SK-N-SH (cell line): ENCODE measurements around the gene ARMH3. TPM values are rescaled to one million over a fixed set of nuclear protein-coding genes. Genes with fewer than 3 reads are reported as not detected.

ENCODE experiments used
- CTCF ChIA-PET: fragments of 300-600, 350-600 bp; formaldehyde crosslinking; extraction: SDS; loops from one replicate; lab custom pipeline; 2021; lab: Yijun Ruan, JAX
- POLR2A ChIA-PET: fragments of 350-600 bp; sonication (Branson Sonifier 250); formaldehyde crosslinking; extraction: SDS; loops from one replicate; lab custom pipeline; 2020; ENCODE audit warnings: antibody characterized with exemption, inconsistent platforms; lab: Yijun Ruan, JAX
- DNase-seq: peaks from one replicate; pipeline ENCODE4 v3.0.0; 2012
- H2AFZ ChIP-seq: fragments of 200-600 bp; sonication (generic); 2 replicates; pipeline ENCODE4 v1.8.1; 2016; ENCODE audit warnings: antibody characterized with exemption, mild to moderate bottlenecking, low read depth
- H3F3A ChIP-seq: fragments of 200-600 bp; sonication (generic); replicated peaks from 2 replicates; pipeline ENCODE3; 2016; ENCODE audit warnings: antibody characterized with exemption, mild to moderate bottlenecking; ENCODE audit not compliant: insufficient read depth
- H3K27ac ChIP-seq, 2 experiments: fragments of 200-500 bp in 1 of 2; fragments of 200-600 bp in 1 of 2; sonication (Bioruptor generic) in 1 of 2; sonication (generic), shearing (Covaris generic) in 1 of 2; 2 replicates each; pipeline versions ENCODE4 v1.5.1 to v1.6.1; 2014 to 2016; ENCODE audit warnings: low read depth in 2 of 2, inconsistent platforms in 1 of 2, low read length in 1 of 2, mild to moderate bottlenecking in 1 of 2, mixed read lengths in 1 of 2
- H3K27me3 ChIP-seq: fragments of 200-600 bp; sonication (generic), shearing (Covaris generic); 2 replicates; pipeline ENCODE4 v1.6.1; 2016; ENCODE audit warnings: mixed run types; ENCODE audit not compliant: insufficient read depth
- H3K36me3 ChIP-seq, 2 experiments: fragments of 200-500 bp in 1 of 2; fragments of 200-600 bp in 1 of 2; sonication (Bioruptor generic) in 1 of 2; sonication (generic) in 1 of 2; replicated peaks in 1 of 2; 2 replicates each; pipeline versions ENCODE3 to v1.5.1; 2014 to 2016; ENCODE audit warnings: low read length in 1 of 2, mild to moderate bottlenecking in 1 of 2; ENCODE audit not compliant: insufficient read depth in 2 of 2, control insufficient read depth in 1 of 2
- H3K4me1 ChIP-seq, 2 experiments: fragments of 200-500 bp in 1 of 2; fragments of 200-600 bp in 1 of 2; sonication (Bioruptor generic) in 1 of 2; sonication (generic), shearing (Covaris generic) in 1 of 2; 2 replicates each; pipeline versions ENCODE4 v1.5.1 to v1.6.1; 2014 to 2016; ENCODE audit warnings: low read depth in 1 of 2, low read length in 1 of 2, mixed run types in 1 of 2; ENCODE audit not compliant: insufficient read depth in 2 of 2, control insufficient read depth in 1 of 2
- H3K4me2 ChIP-seq: fragments of 200-600 bp; sonication (generic), shearing (Covaris generic); 2 replicates; pipeline ENCODE4 v1.6.1; 2017; ENCODE audit warnings: mixed run types
- H3K4me3 ChIP-seq, 2 experiments: fragments of 200-500 bp in 1 of 2; fragments of 200-600 bp in 1 of 2; sonication (Bioruptor generic) in 1 of 2; sonication (generic), shearing (Covaris generic) in 1 of 2; 2 replicates each; pipeline versions ENCODE4 v1.5.1 to v1.8.1; 2014 to 2016; ENCODE audit warnings: low read depth in 2 of 2, inconsistent platforms in 1 of 2, low read length in 1 of 2, mild to moderate bottlenecking in 1 of 2, mixed read lengths in 1 of 2, moderate library complexity in 1 of 2
- H3K79me2 ChIP-seq: fragments of 200-600 bp; sonication (generic); 2 replicates; pipeline ENCODE4 v1.8.1; 2017; ENCODE audit warnings: mild to moderate bottlenecking; ENCODE audit not compliant: insufficient read depth
- H3K9ac ChIP-seq: fragments of 200-600 bp; sonication (generic); 2 replicates; pipeline ENCODE4 v1.6.1; 2017; ENCODE audit warnings: mixed run types
- H3K9me2 ChIP-seq: fragments of 200-600 bp; sonication (generic); 2 replicates; pipeline ENCODE4 v1.6.1; 2017; ENCODE audit warnings: mixed run types
- H3K9me3 ChIP-seq: fragments of 200-600 bp; sonication (generic); 2 replicates; pipeline ENCODE4 v1.6.1; 2017; ENCODE audit warnings: mixed run types, mild to moderate bottlenecking, moderate library complexity
- H4K20me1 ChIP-seq: fragments of 200-600 bp; sonication (generic); 2 replicates; pipeline ENCODE4 v1.6.1; 2017; ENCODE audit warnings: mild to moderate bottlenecking, mixed run types; ENCODE audit not compliant: insufficient read depth
- CHD2 ChIP-seq: fragments of 150-350 bp; IDR thresholded peaks from 2 replicates; pipeline ENCODE4 v1.6.1; 2018; ENCODE audit warnings: low read length; ENCODE audit not compliant: partially characterized antibody
- FOXJ3 ChIP-seq: sonication (generic); formaldehyde crosslinking; IDR thresholded peaks from 2 replicates; pipeline ENCODE4 v1.5.1; 2020; ENCODE audit warnings: mild to moderate bottlenecking, missing genetic modification reagents
- GABPA ChIP-seq: IDR thresholded peaks from 2 replicates; pipeline ENCODE4 v1.4.0; 2012; ENCODE audit warnings: low read depth, mild to moderate bottlenecking
- GATA2 ChIP-seq: sonication (generic); formaldehyde crosslinking; IDR thresholded peaks from 2 replicates; pipeline ENCODE4 v1.5.0; 2020; ENCODE audit warnings: mild to moderate bottlenecking, missing genetic modification reagents
- MAX ChIP-seq: IDR thresholded peaks from 2 replicates; pipeline ENCODE4 v1.4.0; 2012; ENCODE audit warnings: low read depth
- POLR2AphosphoS5 ChIP-seq: IDR thresholded peaks from 2 replicates; pipeline ENCODE4 v1.6.1; 2012; ENCODE audit warnings: low read depth, low read length
- RCOR1 ChIP-seq: fragments of 150-350 bp; IDR thresholded peaks from 2 replicates; pipeline ENCODE4 v1.6.1; 2017; ENCODE audit warnings: antibody characterized with exemption, low read length
- RXRA ChIP-seq: IDR thresholded peaks from 2 replicates; pipeline ENCODE4 v1.4.0; 2012; ENCODE audit warnings: low read depth, mild to moderate bottlenecking, borderline replicate concordance
- SMC3 ChIP-seq: IDR thresholded peaks from 2 replicates; pipeline ENCODE4 v1.6.1; 2012; ENCODE audit warnings: low read depth, low read length, improper control_type of control experiment
- TAF1 ChIP-seq: IDR thresholded peaks from 2 replicates; pipeline ENCODE4 v1.6.1; 2012; ENCODE audit warnings: low read depth, mild to moderate bottlenecking, low read length, moderate library complexity, borderline replicate concordance
- WGBS: methylation state at CpG from one replicate; pipeline ENCODE4 v1.1.6; 2017; ENCODE audit warnings: low lambda C conversion rate; 5-methylcytosine and 5-hydroxymethylcytosine counted together
- polyA plus RNA-seq, 3 experiments: library from polyadenylated mRNA; depleted of rRNA; stranded (reverse); fragments of >200 nt; gene quantifications; 2 replicates each; pipeline ENCODE4 v1.2.3, GENCODE V29; 2012
- TF ChIP-seq, protein P1 (sequence below): IDR thresholded peaks from 2 replicates; pipeline ENCODE4 v1.4.0; 2012; ENCODE audit warnings: low read depth, borderline replicate concordance

Gene ARMH3
- polyA plus RNA-seq, 1 of the 3 experiments (the other 2 are of a cell fraction), result 12.1 TPM

- Histone ChIP-seq H3K36me3 (peaks cover 37 to 49% of the 10 kb centered on the region in 2 experiments), H3K4me3 (no peak overlapping the region), H3F3A (no peaks in the 10 kb centered on the region), H3K27me3 (no peaks in the 10 kb centered on the region), H3K27ac (no peak overlapping the region), H3K9me2 (no peaks in the 10 kb centered on the region), H3K4me2 (no peak overlapping the region), H4K20me1 (no peaks in the 10 kb centered on the region), H3K9ac (no peak overlapping the region), H2AFZ (no peak overlapping the region), H3K9me3 (no peaks in the 10 kb centered on the region), H3K79me2 (no peaks in the 10 kb centered on the region), H3K4me1 (no peaks in the 10 kb centered on the region)
- WGBS, result 93% methylated on average over 3 of the region's 3 CpGs
- TF ChIP-seq SMC3, result no peak
- CTCF ChIA-PET, result interaction anchor here (0.9 to 3.8 kb wide), 5 partner anchors 8 to 159 kb away, joined by 3 to 32 read pairs (median 5); partner anchors contain the start of gene KCNIP2
- DNase-seq, result no peak
- POLR2A ChIA-PET, result no interaction called here
Observed at GRCh38 chr10:102001435-102002068, 54.4 kb downstream of the ARMH3 start.

DNA sequence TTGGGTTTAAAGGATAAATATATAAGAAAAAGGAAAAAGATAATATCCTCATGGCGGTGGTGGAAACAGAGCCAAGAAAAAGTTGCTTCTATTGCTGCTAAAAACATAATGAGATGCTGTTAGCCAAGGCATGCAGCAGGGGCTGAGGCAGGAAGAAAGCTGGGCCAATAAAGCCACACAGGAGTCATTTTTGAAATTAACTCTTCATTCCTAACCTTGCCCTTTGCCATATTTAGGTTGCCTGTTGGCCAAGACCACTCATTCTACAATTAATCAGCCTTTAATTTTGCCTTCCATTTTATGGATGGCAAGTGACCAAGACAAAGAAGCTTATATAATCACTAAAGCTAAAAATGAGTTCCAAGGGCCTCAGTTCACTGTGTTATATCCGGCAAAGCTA lies 58.2 kb downstream of the ARMH3 start:
- H3K4me2 ChIP-seq, result no peak overlapping the region
- no peak overlapping the region for H3K27ac ChIP-seq
- no peaks in the 10 kb centered on the region for H3K9me3 ChIP-seq
- WGBS, result 98% methylated on average over 2 of the region's 2 CpGs
- no peaks in the 10 kb centered on the region for H3K9me2 ChIP-seq
- ChIA-PET CTCF (interaction anchor here (1.0 to 2.7 kb wide), 6 partner anchors 12 to 161 kb away, joined by 3 to 16 read pairs (median 6); no protein-coding TSS in a partner anchor), POLR2A (no interaction called here)
- no peak for TF ChIP-seq FOXJ3
- TF ChIP-seq POLR2AphosphoS5, result no peak
- TF ChIP-seq MAX, result no peak
- no peak for TF ChIP-seq TAF1
- no peak for TF ChIP-seq CHD2
- TF ChIP-seq RXRA, result no peak
- no peak for TF ChIP-seq GABPA
- no peak for TF ChIP-seq RCOR1
- TF ChIP-seq, protein P1, sequence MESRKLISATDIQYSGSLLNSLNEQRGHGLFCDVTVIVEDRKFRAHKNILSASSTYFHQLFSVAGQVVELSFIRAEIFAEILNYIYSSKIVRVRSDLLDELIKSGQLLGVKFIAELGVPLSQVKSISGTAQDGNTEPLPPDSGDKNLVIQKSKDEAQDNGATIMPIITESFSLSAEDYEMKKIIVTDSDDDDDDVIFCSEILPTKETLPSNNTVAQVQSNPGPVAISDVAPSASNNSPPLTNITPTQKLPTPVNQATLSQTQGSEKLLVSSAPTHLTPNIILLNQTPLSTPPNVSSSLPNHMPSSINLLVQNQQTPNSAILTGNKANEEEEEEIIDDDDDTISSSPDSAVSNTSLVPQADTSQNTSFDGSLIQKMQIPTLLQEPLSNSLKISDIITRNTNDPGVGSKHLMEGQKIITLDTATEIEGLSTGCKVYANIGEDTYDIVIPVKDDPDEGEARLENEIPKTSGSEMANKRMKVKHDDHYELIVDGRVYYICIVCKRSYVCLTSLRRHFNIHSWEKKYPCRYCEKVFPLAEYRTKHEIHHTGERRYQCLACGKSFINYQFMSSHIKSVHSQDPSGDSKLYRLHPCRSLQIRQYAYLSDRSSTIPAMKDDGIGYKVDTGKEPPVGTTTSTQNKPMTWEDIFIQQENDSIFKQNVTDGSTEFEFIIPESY, result no peak
- TF ChIP-seq SMC3, result no peak
- TF ChIP-seq GATA2 (CRISPR knock-in tag), result no peak
- no peak for DNase-seq
- no peaks in the 10 kb centered on the region for H4K20me1 ChIP-seq
- no peak overlapping the region for H2AFZ ChIP-seq
- no peak overlapping the region for H3K9ac ChIP-seq
- no peaks in the 10 kb centered on the region for H3F3A ChIP-seq
- no peak overlapping the region for H3K4me3 ChIP-seq
- no peaks in the 10 kb centered on the region for H3K27me3 ChIP-seq
- H3K4me1 ChIP-seq, result peaks cover 0 to 3% of the 10 kb centered on the region in 2 experiments; a peak in 1 of 4 replicates
- H3K36me3 ChIP-seq, result peaks cover 25 to 38% of the 10 kb centered on the region in 2 experiments
- H3K79me2 ChIP-seq, result no peaks in the 10 kb centered on the region
